Measurements from ENCODE around the gene MRPS6. TPM values are rescaled to one million over a fixed set of nuclear protein-coding genes. Genes with fewer than 3 reads are reported as not detected.

MRPS6 gene
- total RNA-seq, 1 experiment from 2014 or later, result 109 TPM

GRCh38 chr21:34052171-34052570 lies 21.2 kb upstream of the MRPS6 start:
- Histone ChIP-seq H3K27me3 (ENCODE audit: control insufficient read depth, insufficient read depth, low read length) (no peaks in the 10 kb centered on the region), H3K4me1 (ENCODE audit: control insufficient read depth, insufficient read depth, low read length) (no peaks in the 10 kb centered on the region), H3K27ac (ENCODE audit: low read length) (no peak overlapping the region), H3K9me3 (ENCODE audit: control insufficient read depth, insufficient read depth, low read depth, low read length) (no peaks in the 10 kb centered on the region), H3K4me3 (ENCODE audit: low read depth in 2 of 2, low read length in 2 of 2) (no peak overlapping the region), H3K36me3 (ENCODE audit: control insufficient read depth, insufficient read depth, low read length) (no peaks in the 10 kb centered on the region)
- ChIA-PET POLR2A (interaction anchor here (0.7 kb wide), 1 partner anchor 100 kb away, joined by 7 read pairs; no protein-coding TSS in a partner anchor), CTCF (no interaction called here)
- intact Hi-C loops (cut with micrococcal nuclease; ENCODE audit: unreplicated experiment) (no loop called here), in situ Hi-C loops (cut with HindIII; ENCODE audit: low pct_unique_long_range_greater_than_20kb, low sequenced_read_pairs) (no loop called here)
- ATAC-seq (no peak), DNase-seq (ENCODE audit: low read depth, low spot score) (no peak)
- no TSS peak for BruUV-seq (replicated peaks)
- TF ChIP-seq REST (IDR thresholded peaks at IDR 0.05; ENCODE audit: insufficient read depth in 1 of 2, low read depth in 2 of 2, low read length in 1 of 2), result no peak
- TF ChIP-seq TCF7L2 (IDR thresholded peaks at IDR 0.05; ENCODE audit: low read depth, low read length), result no peak
- no peak for TF ChIP-seq SIN3A (IDR thresholded peaks at IDR 0.05; ENCODE audit: borderline replicate concordance, insufficient read depth, low read depth, low read length)
- no peak for TF ChIP-seq CTCF (IDR thresholded peaks at IDR 0.05)
- no peak for TF ChIP-seq POLR2AphosphoS5 (IDR thresholded peaks at IDR 0.05; ENCODE audit: low read depth, low read length)

DNA sequence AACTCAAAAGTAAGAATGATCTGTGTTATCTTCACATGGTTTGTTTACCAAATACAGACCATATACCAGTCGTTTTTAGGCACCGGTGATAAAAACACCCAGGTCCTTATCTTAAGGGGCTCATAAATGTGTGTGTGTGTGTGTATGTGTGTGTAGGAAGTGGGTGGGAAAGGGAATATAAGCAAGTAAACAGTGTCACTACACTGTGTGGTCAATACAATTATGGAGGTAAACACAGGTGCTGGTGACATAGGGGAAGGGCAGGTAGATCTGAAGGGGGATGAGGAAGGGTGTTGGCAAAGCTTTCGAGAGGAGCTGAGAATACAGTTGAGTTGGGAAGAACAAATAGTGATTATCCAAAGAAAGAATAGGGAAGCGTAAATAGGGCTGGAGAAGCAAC lies 19.1 kb upstream of the MRPS6 start:
- TF ChIP-seq POLR2AphosphoS5 (IDR thresholded peaks at IDR 0.05; ENCODE audit: low read depth, low read length), result no peak
- no peak for TF ChIP-seq TCF7L2 (IDR thresholded peaks at IDR 0.05; ENCODE audit: low read depth, low read length)
- no peak for TF ChIP-seq REST (IDR thresholded peaks at IDR 0.05; ENCODE audit: insufficient read depth in 1 of 2, low read depth in 2 of 2, low read length in 1 of 2)
- no peak for TF ChIP-seq SIN3A (IDR thresholded peaks at IDR 0.05; ENCODE audit: borderline replicate concordance, insufficient read depth, low read depth, low read length)
- TF ChIP-seq CTCF (IDR thresholded peaks at IDR 0.05), result no peak
- Histone ChIP-seq H3K4me3 (ENCODE audit: low read depth in 2 of 2, low read length in 2 of 2) (no peak overlapping the region), H3K36me3 (ENCODE audit: control insufficient read depth, insufficient read depth, low read length) (no peaks in the 10 kb centered on the region), H3K27ac (ENCODE audit: low read length) (no peak overlapping the region), H3K27me3 (ENCODE audit: control insufficient read depth, insufficient read depth, low read length) (no peaks in the 10 kb centered on the region), H3K4me1 (ENCODE audit: control insufficient read depth, insufficient read depth, low read length) (no peaks in the 10 kb centered on the region), H3K9me3 (ENCODE audit: control insufficient read depth, insufficient read depth, low read depth, low read length) (no peaks in the 10 kb centered on the region)
- no peak for ATAC-seq
- ChIA-PET CTCF (no interaction called here), POLR2A (no interaction called here)
- intact Hi-C loops (cut with micrococcal nuclease; ENCODE audit: unreplicated experiment) (no loop called here), in situ Hi-C loops (cut with HindIII; ENCODE audit: low pct_unique_long_range_greater_than_20kb, low sequenced_read_pairs) (no loop called here)
- BruUV-seq (replicated peaks), result no TSS peak
- DNase-seq (ENCODE audit: low read depth, low spot score), result no peak
